Glutamatergic neuron (in vitro differentiated cells): ENCODE measurements around the gene VEGFC. TPM values are rescaled to one million over a fixed set of nuclear protein-coding genes. Genes with fewer than 3 reads are reported as not detected.

Source experiments
- DNase-seq: peaks from one replicate; pipeline ENCODE4 v3.0.0; 2022
- H3K27ac Mint-ChIP-seq: one replicate; pipeline ENCODE4 v1.8.0; 2020; ENCODE audit warnings: mild to moderate bottlenecking, mixed read lengths, inconsistent platforms; ENCODE audit not compliant: unreplicated experiment
- H3K27me3 Mint-ChIP-seq: one replicate; pipeline ENCODE4 v1.8.0; 2020; ENCODE audit warnings: mild to moderate bottlenecking, moderate library complexity, mixed read lengths, inconsistent platforms; ENCODE audit not compliant: unreplicated experiment
- H3K36me3 Mint-ChIP-seq: one replicate; pipeline ENCODE4 v1.8.0; 2020; ENCODE audit warnings: mild to moderate bottlenecking, mixed read lengths, inconsistent platforms; ENCODE audit not compliant: unreplicated experiment
- H3K4me1 Mint-ChIP-seq: one replicate; pipeline ENCODE4 v1.8.0; 2020; ENCODE audit warnings: mild to moderate bottlenecking, low read depth, mixed read lengths, inconsistent platforms; ENCODE audit not compliant: unreplicated experiment
- H3K4me3 Mint-ChIP-seq: one replicate; pipeline ENCODE4 v1.8.0; 2020; ENCODE audit warnings: mild to moderate bottlenecking, mixed read lengths, inconsistent platforms; ENCODE audit not compliant: unreplicated experiment
- H3K9me3 Mint-ChIP-seq: one replicate; pipeline ENCODE4 v1.8.0; 2020; ENCODE audit warnings: mild to moderate bottlenecking, moderate library complexity, mixed read lengths, inconsistent platforms; ENCODE audit not compliant: unreplicated experiment
- total RNA-seq: library from RNA; stranded (reverse); fragmentation: NEBNext Ultra II Directional; extraction: Animal tissue kit (Norgen Biotek cat#: 25700); gene quantifications from one replicate; pipeline ENCODE4 v1.2.1, GENCODE V29; 2021; ENCODE audit not compliant: unreplicated experiment
- TF ChIP-seq, protein P1 (sequence below): fragments of 200-600 bp; sonication (generic); IDR thresholded peaks from one replicate; pipeline ENCODE4 v1.5.0; 2021; ENCODE audit not compliant: partially characterized antibody, unreplicated experiment

VEGFC gene
- total RNA-seq, 1 donor from 2014 or later: not detected

DNA sequence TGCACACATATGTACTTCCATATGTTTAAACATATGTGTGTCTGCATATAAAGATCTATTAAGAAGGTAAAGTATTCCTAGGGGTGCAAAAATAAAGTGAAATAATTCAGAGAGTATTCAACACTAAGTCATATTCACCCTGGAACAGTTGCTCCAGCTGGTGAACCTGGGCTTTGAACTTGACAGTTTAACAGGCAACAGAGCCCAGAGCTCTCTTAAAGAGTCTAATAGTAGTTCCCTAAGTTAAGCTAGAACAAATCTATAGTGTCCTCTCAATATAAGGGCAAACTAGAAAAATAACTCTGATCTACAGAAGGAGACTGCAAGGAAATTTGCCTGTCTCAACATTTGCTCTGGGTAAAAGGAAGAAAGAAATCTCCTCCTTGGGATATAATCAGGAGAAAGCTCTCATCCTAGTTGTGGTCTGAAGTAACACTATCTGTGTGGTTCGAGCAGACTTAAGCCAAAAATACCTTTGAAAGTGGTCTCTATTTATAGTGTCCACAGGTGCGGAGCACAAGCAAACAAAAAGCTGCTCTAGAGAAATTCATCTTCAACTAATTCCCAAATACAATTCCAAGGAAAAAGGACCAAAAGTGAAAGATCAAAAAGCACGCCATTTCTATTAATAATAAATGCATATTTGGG is 29.9 kb downstream of the VEGFC start:
- no peak overlapping the region for H3K27ac Mint-ChIP-seq
- H3K27me3 Mint-ChIP-seq: no peaks in the 10 kb centered on the region
- no peaks in the 10 kb centered on the region for H3K36me3 Mint-ChIP-seq
- no peaks in the 10 kb centered on the region for H3K9me3 Mint-ChIP-seq
- no peak overlapping the region for H3K4me3 Mint-ChIP-seq
- no peaks in the 10 kb centered on the region for H3K4me1 Mint-ChIP-seq
- TF ChIP-seq, protein P1, sequence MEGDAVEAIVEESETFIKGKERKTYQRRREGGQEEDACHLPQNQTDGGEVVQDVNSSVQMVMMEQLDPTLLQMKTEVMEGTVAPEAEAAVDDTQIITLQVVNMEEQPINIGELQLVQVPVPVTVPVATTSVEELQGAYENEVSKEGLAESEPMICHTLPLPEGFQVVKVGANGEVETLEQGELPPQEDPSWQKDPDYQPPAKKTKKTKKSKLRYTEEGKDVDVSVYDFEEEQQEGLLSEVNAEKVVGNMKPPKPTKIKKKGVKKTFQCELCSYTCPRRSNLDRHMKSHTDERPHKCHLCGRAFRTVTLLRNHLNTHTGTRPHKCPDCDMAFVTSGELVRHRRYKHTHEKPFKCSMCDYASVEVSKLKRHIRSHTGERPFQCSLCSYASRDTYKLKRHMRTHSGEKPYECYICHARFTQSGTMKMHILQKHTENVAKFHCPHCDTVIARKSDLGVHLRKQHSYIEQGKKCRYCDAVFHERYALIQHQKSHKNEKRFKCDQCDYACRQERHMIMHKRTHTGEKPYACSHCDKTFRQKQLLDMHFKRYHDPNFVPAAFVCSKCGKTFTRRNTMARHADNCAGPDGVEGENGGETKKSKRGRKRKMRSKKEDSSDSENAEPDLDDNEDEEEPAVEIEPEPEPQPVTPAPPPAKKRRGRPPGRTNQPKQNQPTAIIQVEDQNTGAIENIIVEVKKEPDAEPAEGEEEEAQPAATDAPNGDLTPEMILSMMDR: no peak
- DNase-seq: no peak

DNA sequence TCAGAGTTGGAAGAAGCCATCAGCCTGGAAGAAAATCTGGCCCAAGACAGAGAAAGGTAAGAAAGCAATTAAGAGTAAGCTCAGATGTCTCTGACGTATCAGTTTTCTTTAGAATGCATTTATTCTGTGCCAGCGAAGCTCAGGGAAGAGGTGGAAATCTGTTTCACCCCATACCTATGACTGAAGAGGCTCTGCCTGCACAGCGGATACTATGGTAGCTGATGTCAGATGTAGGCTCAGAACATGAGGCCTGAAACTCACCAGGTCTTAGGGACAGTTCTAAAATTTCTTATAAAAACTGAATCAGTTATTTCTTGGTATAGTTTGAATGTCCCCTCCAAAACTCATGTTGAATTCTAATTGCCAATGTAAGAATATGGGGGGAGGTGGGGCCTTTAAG is 30.9 kb downstream of the VEGFC start:
- no peaks in the 10 kb centered on the region for H3K27me3 Mint-ChIP-seq
- no peak for DNase-seq
- TF ChIP-seq, protein P1: no peak
- no peaks in the 10 kb centered on the region for H3K9me3 Mint-ChIP-seq
- no peak overlapping the region for H3K27ac Mint-ChIP-seq
- H3K4me3 Mint-ChIP-seq: no peak overlapping the region
- no peaks in the 10 kb centered on the region for H3K36me3 Mint-ChIP-seq
- no peaks in the 10 kb centered on the region for H3K4me1 Mint-ChIP-seq

DNA sequence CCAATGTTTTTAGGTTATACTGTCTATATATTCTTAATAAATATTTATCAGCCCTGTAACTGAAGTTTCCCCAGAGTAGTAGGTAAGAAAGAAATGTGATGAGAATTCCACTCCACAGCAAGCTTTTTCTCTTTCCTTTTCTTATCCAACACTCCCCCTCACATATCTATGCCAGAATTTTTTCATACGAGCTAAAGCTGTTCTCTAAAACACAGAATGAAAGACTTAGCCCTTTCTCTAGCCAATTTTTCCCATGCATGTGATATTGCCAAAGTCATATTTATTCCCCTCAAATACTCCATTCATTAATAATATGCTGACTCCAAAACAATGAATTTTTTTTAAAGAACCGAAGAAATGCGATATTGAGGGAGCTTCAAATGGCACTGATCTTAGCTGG is 32.3 kb downstream of the VEGFC start:
- H3K27ac Mint-ChIP-seq: no peak overlapping the region
- no peak overlapping the region for H3K4me3 Mint-ChIP-seq
- TF ChIP-seq, protein P1: no peak

DNA sequence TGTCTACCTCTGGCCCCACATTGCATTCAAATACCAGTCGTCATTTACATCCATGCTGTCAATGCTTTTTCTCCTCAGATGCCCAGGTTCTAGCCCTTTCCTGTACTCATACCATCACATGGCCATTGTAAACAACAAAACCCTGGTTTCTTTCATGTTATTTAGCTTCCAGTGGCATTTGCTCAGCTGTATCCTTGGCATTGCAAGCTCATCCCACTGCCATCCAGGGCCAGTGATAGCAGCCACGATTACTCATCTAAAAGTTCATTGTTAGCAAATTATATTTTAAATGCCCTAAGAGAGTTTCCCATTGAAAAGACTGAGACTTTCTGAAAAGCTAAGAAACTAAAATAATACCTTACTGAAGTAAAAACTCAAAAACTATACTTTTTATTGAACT is 34.0 kb downstream of the VEGFC start:
- Mint-ChIP-seq H3K4me1 (no peaks in the 10 kb centered on the region), H3K27ac (no peak overlapping the region), H3K36me3 (no peaks in the 10 kb centered on the region), H3K27me3 (no peaks in the 10 kb centered on the region), H3K9me3 (no peaks in the 10 kb centered on the region), H3K4me3 (no peak overlapping the region)
- no peak for DNase-seq
- TF ChIP-seq, protein P1: no peak

More for the DNA sequence above, 32.3 kb downstream of the VEGFC start:
- no peaks in the 10 kb centered on the region for H3K27me3 Mint-ChIP-seq
- no peaks in the 10 kb centered on the region for H3K36me3 Mint-ChIP-seq
- no peaks in the 10 kb centered on the region for H3K4me1 Mint-ChIP-seq
- no peak for DNase-seq
- no peaks in the 10 kb centered on the region for H3K9me3 Mint-ChIP-seq

DNA sequence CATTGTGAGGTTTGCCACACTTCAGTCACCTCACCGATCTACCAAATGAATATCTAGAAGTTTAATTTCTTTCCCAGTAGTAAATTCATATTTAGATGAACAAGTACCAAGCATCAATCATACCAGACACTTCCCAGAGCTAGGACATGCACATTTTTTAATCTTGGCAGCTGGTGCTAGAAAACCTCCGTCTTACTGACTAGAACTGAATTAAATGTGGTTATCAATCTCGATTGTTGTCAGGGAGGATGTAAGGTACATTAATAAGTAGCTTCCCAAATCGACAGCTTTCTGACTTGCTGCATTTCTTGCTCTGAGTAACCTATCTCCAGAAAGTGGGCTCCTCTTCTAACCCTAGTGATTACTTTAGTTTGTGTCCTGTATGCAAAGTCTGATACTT is 34.4 kb downstream of the VEGFC start:
- TF ChIP-seq, protein P1: no peak
- H3K4me3 Mint-ChIP-seq: no peak overlapping the region
- H3K9me3 Mint-ChIP-seq: no peaks in the 10 kb centered on the region
- H3K27me3 Mint-ChIP-seq: no peaks in the 10 kb centered on the region
- no peak for DNase-seq
- no peaks in the 10 kb centered on the region for H3K4me1 Mint-ChIP-seq
- H3K36me3 Mint-ChIP-seq: no peaks in the 10 kb centered on the region
- H3K27ac Mint-ChIP-seq: no peak overlapping the region
